DMS114 treated with DMSO at 0.1 percent for 48 hours (cell line): ENCODE data around the gene TRAPPC5.
"Not testable (repeated sequence)": the region's sequence is repeated elsewhere in the genome, so short reads cannot be mapped to it uniquely, and the experiment has no call there.

ENCODE experiments used
- DNase-seq: peaks from one replicate; lab custom pipeline; 2025; ENCODE audit not compliant: unreplicated experiment; lab: John Stamatoyannopoulos, UW

The TRAPPC5 gene

DNA sequence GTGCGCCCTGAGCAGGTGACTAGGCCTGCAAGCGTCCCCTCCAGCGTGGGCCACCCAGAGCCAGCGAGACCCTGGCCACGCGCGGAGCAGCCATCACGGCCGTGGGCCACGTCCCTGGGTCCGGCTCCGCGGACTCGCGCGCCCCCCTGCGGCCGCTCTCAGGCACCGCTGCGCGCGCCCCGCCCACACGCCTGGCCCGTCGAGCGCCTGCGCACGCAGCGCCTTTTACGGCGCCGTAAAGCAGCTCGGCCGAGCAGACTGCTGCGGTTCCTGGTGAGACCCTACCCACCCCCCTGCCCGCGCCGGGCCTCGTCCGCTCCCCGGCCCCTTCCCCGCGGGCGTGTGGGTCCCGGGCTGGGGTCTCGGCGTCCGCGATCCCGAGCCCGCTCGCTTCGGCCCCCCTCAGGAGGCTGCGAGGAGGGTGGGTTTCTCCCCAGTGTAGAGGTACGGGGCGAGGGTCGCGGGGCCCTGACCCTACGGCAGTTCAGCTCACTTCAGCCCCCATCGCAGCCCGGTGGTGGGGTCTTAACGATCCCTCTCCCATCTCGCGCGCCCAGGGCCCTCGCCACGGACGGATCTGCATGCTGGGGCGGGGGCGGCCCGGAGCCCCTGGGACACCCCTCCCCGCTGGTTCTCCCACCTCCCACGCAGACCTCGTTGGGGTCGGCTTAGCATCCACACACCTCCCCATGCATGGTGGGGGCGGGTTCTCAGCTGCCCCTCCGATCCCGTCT, at the start of gene TRAPPC5:
Gene TRAPPC5, plus strand, starts transcription at position 228 of the 734 bp plus-strand sequence. CDS start 1,421 bp downstream, outside the sequence.
- peak; percentile 24 for DNase-seq

DNA sequence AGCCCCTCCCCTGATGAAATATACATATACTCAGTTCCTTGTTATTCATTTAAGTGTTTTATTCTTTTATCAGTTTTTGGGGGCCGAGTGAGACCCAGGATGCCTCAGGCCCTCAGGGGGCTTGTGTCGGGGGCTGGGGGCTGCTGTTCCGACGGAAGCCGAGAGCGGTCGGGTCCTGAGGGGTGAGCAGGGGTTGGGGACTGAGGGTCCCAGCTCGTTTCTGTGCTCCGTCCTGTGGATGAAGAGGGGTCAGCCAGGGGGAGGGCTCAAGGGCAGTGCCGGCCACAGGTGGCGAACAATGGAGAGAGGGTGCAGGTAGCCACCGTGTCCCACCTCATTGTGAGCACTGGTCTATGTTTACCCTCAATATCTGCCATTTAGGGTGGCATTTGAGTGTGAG, 49.1 kb upstream of the TRAPPC5 start:
- no peak for DNase-seq

DNA sequence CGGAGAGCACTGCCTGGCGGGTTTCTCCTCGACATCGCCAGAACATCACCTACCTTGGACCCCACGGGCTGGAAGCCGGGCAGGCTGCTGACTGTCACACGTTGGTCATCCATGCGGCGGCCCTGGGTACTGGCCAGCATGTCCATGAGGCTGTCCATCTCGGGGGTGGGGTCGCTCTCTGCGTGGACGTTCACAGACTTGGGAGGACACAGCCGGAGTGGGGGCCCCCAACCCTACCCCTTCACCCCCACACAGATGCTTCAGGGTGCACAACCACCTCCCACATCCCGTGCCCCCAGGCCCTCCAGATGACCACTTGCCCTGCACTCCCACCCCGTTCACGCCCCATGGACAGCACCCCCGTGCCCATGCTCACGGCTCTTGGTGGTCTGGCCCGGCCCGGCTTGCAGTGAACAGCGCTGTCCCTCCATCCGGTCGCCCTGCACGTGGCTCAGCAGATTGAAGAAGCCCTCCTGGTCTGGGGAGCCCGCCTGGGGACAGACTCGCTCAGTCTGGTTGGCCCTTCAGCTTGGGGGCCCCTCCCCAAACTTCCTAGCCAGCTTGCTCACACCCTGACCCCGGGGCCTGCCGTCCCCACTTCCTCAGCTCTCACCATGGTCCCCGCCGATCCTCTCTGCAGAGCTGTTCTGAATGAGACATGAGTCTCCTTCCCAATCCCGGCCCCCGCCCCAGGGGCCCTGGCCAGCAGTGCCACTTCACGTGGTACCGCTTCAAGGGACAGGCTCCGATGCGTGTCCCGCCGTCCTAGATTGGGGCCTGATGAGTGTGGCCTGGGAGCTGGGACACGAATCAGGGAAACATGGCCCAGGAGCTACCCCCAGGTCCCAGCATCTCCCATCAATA, 48.1 kb upstream of the TRAPPC5 start:
- no peak for DNase-seq

DNA sequence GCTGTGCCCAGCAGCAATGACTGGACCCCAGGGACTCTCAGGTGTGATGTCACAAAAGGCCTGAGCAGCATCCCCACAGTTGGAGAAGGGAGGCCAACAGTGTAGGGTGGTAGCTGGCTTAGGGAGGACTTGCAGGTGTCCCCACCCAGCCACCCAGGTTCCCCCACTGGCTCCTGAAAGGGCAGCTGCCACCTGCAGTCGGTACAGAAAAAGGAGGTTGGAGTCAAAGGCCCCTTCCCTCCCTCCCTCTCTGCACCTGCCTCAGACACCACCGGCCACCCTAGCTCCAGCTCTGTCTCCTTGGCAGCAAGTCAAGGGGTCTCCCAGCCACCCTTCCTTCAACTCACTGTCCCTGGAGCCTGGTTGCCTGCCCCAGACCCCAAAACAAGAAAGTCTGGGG, 46.9 kb upstream of the TRAPPC5 start, which contains the start of gene PCP2:
Gene PCP2, minus strand, starts transcription at position 22 of the 400 bp plus-strand sequence. CDS start 262 bp downstream, outside the sequence.
- DNase-seq: no peak

DNA sequence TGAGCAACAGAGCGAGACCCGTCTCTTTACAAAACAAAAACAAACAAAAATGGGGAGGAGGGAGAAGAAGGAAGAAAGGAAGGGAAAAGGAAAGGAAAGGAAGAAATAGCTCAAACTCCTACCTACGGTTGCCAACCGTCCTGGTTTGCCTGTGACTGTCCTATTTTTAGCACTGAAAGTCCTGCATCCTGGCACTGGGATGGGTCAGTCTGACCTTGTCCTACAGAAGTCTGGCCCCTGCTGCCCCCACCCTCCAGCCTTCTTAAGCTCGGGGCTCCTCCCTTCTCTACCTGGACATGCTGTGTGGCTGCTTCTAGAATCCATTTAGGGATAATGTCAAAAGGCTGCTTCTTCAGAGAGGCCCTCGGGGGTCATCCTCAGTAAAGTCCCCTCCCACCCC, 45.0 kb upstream of the TRAPPC5 start:
- no peak for DNase-seq

DNA sequence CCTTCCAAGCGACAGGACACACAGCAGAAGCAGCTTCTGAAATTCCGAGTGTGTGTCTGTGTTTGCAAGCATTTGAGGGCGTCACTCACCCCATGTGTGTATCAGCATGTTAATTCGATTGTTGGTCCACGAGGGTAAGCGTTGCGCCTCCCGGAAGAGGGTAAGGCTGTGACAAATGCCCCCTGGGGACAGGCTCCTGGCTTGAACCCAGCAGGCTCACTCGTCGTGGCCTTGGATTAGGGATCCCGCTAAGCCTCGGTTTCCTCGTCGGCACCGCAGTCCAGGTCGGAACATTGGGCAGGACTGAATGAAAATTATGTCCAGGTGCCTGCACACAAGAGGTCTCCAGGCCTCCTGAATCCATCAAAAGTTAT, 44.3 kb upstream of the TRAPPC5 start:
- no peak for DNase-seq

DNA sequence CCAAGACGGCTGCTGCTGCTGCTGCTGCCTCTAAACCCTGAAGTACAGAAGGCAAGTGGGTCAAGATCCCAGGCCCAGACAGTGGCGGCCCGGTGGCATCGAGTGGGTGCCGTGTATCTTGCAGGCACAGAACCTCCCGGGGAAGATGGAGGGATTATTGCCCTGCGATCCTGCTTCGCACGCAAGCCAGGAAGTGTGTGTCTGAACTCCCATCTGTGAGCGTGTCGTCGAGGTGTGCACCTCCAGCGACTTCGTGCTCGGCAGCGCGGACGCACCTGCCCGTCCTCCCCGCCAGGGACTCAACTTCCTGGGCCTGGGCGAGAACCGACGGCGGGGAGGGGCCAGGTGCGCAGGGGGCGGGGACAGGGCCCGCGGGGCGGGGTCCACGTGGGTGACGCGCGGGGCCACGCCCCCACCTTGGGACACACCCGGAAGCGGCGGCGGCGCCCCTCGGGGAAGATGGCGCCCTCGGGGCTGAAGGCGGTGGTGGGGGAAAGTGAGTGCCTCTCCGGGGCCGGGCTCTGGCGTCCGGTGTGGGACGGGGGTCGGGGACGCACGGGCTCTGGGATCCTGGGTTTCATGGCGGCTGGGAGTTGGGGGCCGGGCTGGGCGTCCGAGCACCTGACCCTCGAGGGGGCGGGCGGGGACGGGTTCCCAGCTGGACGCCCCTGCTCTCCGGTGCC, 43.8 kb upstream of the TRAPPC5 start, which contains the start of gene STXBP2:
Gene STXBP2, plus strand, starts transcription at position 420 of the 683 bp plus-strand sequence. Its CDS starts 40 bp downstream, at position 460.
- DNase-seq: peak; percentile 13

DNA sequence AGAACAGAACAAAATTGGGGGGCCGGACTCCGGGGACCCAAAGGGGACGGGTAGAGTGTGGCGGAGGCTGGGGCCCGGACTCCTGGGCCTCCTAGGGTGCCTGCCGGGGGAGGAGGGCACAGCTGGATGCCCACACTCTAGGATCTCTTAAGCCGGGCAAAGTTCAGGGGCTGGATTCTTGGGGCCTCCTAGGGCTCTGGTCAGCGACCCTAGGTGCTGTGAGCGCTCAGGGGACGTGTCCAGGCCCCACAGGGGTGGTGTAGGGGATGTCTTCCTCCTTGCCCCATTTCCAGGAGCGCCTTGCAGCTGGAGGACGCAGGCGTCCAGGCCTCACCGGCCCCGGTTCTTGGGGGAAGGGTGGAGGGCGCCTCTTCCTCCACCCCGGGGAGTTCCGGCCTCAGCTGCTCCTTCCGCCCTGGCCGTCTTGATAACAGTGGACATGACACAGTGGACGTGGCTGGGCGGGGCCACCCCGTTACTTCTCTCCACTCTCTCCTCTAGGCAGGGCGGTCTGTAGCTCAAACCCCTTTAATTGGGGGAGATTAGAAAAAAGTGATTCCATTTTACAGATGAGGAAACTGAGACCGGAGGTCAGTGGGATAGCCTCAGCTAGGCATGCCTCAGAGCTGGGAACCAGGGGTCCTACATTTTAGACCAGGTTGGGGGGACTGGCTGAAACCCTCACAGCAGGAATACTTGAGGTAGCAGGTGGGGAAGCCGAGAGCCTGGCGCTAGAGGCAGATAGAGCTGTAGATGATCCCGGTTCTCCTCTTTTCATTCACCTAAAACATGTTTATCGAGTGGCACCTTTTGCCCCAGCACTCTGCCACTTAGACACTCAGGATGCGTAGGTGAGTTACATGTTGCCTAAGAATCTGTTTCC, 43.0 kb upstream of the TRAPPC5 start:
- DNase-seq: no peak

DNA sequence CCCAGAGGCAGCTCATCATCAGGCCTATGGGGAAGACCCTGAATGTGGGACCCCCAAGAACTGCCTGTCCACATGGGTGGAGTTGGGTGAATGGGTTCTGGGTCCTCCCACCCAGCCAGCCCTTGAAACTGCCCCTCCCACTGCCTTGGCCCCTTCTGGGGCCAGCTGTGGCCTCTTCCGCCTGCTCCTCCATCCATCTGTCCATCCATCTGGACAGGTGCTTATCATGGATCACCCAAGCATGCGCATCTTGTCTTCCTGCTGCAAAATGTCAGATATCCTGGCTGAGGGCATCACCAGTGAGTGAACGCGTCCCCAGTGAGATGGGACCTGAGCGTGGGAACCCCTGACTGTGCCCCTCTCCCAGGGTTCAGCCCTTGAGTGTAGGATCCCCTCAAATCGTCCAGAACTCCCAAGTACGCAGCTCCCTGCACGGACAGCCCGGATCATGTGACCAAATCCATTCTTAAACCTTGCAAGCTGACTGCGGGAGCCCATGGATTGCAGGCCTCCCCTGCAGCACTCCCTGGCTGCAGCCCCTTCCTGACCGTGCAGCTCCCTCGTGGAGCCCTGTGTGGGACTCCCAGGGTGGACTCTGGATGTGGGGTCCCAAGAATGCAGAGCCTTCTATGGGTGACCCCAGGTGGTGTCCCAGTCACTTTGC, 41.7 kb upstream of the TRAPPC5 start:
- DNase-seq: no peak

DNA sequence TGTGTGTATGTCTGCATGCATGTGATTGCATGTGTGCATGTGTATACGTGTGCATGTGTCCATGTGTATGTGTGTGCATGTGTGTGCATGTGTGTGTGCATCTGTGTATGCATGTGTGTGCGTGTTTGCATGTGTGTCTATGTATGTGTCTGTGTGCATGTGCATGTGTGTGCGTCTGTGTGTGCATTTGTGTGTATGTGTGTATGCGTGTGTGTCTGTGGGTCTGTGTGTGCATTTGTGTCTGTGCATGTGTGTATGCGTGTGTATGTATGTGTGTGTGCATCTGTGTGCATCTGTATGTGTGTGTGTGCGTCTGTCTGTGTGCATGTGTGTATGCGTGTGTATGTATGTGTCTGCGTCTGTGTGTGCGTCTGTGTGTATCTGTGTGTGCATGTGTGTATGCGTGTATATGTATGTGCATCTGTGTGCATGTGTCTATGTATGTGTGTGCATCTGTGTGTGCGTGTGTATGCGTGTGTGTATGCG, 40.7 kb upstream of the TRAPPC5 start:
- no peak for DNase-seq

DNA sequence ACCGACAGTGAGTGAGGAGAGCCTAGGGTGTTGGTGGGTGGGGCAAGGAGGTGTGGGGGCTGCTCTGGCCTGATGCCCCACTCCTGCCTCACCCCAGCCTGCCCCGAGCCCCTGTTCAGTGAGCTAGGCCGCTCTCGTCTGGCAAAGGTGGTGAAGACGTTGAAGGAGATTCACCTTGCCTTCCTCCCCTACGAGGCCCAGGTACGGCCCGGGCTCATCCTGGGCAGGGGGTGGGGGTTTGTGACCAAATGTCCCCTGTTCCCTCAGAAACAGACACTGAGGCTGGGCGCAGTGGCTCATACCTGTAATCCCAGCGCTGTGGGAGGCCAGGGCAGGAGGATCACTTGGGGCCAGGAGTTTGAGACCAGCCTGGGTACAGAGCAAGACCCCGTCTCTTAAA, 39.8 kb upstream of the TRAPPC5 start:
- DNase-seq: no peak

DNA sequence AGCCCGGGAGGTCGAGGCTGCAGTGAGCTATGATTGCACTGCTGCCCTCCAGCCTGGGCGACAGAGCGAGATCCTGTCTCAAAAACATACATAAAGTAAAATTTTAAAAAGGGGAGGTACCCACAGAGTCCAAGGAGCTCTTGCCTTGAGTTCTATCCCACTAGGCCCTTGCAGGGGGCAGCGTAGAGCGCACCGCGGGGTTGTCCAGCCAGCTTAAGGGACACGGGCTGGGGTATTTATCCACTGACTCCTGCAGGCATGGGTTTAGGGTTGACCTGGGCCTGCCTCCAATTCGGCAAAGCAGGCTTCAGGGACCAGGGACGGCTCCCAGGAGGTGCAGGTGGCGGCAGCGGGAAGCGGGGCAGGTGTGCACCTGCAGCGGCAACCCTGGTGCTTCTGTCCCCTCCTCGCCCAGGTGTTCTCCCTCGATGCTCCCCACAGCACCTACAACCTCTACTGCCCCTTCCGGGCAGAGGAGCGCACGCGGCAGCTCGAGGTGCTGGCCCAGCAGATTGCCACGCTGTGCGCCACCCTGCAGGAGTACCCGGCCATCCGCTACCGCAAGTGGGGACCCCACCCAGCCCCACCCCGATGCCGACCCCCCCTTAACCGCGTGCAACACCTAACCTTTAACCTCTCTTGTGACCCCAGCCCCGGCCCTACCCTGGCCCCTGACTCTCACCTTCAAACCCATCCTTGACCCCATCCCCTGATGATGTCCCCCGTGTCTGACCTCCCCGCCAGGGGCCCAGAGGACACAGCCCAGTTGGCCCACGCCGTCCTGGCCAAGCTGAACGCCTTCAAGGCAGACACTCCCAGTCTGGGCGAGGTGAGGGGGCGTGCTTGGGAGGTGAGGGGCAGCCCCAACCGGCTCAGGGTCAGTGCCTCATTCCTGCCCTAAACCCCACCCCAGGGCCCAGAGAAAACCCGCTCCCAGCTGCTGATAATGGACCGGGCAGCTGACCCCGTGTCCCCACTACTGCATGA, 39.0 kb upstream of the TRAPPC5 start:
- DNase-seq: no peak

DNA sequence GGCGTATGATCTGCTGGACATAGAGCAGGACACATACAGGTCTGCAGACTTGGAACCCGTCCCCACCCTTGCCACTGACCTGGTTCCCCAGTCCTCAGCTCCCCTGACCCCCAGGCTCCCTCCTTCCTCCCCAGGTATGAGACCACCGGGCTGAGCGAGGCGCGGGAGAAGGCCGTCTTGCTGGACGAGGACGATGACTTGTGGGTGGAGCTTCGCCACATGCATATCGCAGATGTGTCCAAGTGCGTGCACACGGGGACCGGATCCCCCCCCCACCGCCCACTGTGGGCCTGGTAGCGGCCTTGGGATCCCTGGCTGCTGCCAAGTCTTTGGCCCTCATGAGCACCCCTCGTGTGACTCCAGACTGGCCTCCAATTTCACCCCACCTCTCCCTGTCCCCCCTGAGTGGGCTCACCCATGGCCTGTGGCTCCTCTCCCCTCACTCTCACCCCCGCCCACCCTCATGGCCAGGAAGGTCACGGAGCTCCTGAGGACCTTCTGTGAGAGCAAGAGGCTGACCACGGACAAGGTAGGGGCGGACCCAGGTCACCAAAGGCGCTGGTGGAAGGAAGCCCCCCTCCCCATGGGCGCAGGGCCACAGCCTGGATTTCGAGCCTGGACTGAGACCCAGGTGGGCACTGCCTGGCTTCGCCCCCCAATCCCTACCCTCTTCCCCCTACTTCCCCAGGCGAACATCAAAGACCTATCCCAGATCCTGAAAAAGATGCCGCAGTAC, 38.2 kb upstream of the TRAPPC5 start:
- DNase-seq: no peak

DNA sequence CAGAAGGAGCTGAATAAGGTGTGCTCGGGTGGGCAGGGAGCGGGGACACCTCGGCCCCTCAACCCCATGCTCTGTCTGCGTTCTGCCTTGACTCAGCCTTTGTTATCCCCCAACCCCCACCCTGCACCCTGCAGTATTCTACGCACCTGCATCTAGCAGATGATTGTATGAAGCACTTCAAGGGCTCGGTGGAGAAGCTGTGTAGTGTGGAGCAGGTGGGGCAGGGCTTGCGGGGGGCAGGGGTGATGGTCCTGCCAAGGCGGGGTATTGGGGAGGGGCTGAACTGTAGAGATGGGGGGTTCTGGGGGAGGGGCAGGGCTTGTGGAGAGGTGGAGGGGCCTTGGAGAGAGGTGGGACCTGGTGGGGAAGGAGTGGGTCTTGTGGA, 37.6 kb upstream of the TRAPPC5 start:
- no peak for DNase-seq

DNA sequence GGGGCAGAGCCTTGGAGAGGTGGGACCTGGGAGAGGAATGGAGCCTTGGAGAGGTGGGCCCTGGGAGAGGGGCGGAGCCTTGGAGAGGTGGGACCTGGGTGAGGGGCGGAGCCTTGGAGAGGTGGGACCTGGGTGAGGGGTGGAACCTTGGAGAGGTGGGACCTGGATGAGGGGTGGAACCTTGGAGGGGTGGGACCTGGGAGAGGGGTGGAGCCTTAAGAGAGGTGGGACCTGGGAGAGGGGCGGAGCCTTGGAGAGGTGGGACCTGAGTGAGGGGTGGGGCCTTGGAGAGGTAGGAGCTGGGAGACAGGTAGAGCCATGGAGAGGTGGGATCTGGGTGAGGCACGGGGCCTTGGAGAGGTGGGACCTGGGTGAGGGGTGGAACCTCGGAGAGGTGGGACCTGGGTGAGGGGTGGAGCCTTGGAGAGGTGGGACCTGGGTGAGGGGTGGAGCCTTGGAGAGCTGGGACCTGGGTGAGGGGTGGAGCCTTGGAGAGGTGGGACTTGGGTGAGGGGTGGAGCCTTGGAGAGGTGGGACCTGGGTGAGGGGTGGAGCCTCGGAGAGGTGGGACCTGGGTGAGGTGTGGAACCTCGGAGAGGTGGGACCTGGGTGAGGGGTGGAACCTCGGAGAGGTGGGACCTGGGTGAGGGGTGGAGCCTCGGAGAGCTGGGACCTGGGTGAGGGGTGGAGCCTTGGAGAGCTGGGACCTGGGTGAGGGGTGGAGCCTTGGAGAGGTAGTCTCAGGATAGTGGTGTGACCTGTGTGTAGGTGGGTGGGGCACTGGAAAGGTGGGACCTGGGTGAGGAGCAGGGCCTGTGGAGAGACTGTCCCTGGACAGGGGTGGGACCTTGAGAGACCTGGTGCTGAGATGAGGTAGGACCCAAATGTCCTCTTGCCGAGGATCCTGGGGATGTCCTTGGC, 36.7 kb upstream of the TRAPPC5 start:
- DNase-seq: not testable (repeated sequence)

DNA sequence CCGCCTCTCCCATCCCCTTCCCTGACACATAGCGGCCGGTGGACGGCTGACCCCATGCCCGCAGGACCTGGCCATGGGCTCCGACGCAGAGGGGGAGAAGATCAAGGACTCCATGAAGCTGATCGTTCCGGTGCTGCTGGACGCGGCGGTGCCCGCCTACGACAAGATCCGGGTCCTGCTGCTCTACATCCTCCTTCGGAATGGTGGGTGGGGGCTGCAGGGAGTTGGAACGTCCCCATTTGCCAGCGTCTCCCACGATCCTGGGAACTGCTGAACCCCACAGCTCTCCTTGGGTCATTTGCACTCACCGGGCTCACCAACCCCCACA, 36.1 kb upstream of the TRAPPC5 start:
- no peak for DNase-seq

DNA sequence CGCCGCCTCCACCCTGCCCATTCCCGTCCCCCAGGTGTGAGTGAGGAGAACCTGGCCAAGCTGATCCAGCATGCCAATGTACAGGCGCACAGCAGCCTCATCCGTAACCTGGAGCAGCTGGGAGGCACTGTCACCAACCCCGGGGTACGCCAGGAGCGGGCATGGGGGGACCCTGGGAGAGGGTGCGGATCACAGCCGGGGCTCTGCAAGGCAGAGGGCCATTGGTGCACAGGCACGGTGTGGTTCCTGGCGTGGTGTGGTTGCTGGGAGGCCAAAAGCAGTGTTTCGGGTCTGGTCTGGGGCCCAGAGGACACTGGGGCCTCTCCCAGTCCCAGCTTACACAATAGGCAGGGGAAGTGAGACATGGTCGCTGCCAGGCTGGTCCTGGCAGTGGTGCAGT, 35.5 kb upstream of the TRAPPC5 start:
- DNase-seq: no peak
